Measurements from ENCODE around the gene P2RY11. TPM values are rescaled to one million over a fixed set of nuclear protein-coding genes. Genes with fewer than 3 reads are reported as not detected.

P2RY11 gene
- total RNA-seq, 1 experiment from 2014 or later, result 2.8 TPM

DNA sequence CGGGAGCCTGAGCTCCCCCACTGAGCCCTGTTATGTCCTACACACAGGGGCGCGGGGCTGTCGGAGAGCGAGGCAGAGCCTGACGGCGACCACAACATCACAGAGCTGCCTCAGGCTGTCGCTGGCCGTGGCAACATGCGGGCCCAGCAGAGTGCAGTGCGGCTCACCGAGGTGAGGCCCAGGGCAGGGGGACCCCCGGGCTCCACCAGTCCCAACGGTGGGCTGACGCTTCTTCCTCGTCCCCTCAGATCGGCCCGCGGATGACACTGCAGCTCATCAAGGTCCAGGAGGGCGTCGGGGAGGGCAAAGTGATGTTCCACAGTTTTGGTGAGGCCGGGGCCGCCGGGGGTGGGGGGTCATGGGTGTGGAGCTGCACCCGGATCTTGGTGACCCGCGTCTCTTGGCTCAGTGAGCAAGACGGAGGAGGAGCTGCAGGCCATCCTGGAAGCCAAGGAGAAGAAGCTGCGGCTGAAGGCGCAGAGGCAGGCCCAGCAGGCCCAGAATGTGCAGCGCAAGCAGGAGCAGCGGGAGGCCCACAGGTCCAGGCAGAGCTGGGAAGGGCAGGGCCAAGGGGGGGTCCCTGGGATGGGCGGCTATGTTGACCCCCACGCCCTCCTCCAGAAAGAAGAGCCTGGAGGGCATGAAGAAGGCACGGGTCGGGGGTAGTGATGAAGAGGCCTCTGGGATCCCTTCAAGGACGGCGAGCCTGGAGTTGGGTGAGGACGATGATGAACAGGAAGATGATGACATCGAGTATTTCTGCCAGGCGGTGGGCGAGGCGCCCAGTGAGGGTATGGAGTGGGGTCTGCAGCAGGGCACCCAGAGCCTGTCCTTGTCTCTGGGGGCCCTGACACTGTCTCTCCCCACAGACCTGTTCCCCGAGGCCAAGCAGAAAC lies 1.2 kb upstream of the P2RY11 start:
- DNase-seq (ENCODE audit: low read depth), result no peak
- in situ Hi-C loops (cut with HindIII; ENCODE audit: low pct_unique_long_range_greater_than_20kb, low sequenced_read_pairs), result no loop called here

DNA sequence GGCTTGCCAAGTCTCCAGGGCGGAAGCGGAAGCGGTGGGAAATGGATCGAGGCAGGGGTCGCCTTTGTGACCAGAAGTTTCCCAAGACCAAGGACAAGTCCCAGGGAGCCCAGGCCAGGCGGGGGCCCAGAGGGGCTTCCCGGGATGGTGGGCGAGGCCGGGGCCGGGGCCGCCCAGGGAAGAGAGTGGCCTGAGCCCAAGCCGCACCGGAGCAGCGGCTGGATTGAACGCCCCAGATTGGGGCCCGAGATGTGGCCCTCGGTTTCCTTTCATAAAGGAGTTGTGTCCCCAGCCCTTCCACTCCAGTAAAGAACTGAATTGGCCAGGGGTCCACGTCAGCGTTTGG lies 548 bp upstream of the P2RY11 start:
- no peak for DNase-seq (ENCODE audit: low read depth)
- in situ Hi-C loops (cut with HindIII; ENCODE audit: low pct_unique_long_range_greater_than_20kb, low sequenced_read_pairs), result no loop called here

- in situ Hi-C loops (cut with HindIII; ENCODE audit: low pct_unique_long_range_greater_than_20kb, low sequenced_read_pairs), result no loop called here
- DNase-seq (ENCODE audit: low read depth), result no peak
Measured at GRCh38 chr19:10112037-10112761, 706 bp downstream of the P2RY11 start.

DNA sequence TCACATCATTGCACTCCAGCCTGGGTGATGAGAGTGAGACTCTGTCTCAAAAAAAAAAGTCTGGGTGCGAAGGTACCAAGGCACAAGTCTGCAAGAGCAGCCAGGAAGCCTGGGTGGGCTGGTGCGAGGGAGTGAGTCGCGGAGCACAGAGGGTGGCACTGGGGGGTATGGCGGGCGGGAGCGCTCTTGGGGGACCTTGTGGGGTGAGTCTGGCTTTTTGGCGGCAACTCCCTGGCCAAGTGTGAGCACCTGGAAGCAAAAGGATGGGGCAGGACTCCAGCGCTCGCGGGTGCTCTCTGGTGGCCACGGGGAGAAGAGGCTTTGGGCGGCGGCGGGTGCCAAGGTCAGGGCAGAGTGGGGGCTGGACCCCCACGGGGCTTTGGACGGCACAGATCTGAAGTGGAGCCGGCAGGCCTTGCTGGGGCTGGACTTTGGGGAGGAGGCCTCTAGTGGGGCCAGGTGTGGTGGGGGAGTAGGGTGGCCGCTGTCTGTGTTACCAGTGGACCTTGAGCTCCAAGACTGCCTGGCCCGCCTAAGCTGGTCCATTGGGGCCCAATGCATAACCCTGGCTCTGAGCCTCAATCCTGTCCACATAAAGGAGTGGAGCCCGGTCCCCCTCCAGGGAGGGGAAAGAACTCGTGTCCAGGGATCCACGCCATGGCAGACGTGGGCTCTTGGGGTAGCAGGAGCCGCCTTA lies 1.6 kb downstream of the P2RY11 start:
- no peak for DNase-seq (ENCODE audit: low read depth)
- in situ Hi-C loops (cut with HindIII; ENCODE audit: low pct_unique_long_range_greater_than_20kb, low sequenced_read_pairs), result no loop called here

GRCh38 chr19:10113592-10113963 lies 2.1 kb downstream of the P2RY11 start:
- no peak for DNase-seq (ENCODE audit: low read depth)
- in situ Hi-C loops (cut with HindIII; ENCODE audit: low pct_unique_long_range_greater_than_20kb, low sequenced_read_pairs), result no loop called here

DNA sequence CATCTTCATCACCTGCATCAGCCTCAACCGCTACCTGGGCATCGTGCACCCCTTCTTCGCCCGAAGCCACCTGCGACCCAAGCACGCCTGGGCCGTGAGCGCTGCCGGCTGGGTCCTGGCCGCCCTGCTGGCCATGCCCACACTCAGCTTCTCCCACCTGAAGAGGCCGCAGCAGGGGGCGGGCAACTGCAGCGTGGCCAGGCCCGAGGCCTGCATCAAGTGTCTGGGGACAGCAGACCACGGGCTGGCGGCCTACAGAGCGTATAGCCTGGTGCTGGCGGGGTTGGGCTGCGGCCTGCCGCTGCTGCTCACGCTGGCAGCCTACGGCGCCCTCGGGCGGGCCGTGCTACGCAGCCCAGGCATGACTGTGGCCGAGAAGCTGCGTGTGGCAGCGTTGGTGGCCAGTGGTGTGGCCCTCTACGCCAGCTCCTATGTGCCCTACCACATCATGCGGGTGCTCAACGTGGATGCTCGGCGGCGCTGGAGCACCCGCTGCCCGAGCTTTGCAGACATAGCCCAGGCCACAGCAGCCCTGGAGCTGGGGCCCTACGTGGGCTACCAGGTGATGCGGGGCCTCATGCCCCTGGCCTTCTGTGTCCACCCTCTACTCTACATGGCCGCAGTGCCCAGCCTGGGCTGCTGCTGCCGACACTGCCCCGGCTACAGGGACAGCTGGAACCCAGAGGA lies 2.6 kb downstream of the P2RY11 start:
- DNase-seq (ENCODE audit: low read depth), result no peak
- in situ Hi-C loops (cut with HindIII; ENCODE audit: low pct_unique_long_range_greater_than_20kb, low sequenced_read_pairs), result no loop called here

DNA sequence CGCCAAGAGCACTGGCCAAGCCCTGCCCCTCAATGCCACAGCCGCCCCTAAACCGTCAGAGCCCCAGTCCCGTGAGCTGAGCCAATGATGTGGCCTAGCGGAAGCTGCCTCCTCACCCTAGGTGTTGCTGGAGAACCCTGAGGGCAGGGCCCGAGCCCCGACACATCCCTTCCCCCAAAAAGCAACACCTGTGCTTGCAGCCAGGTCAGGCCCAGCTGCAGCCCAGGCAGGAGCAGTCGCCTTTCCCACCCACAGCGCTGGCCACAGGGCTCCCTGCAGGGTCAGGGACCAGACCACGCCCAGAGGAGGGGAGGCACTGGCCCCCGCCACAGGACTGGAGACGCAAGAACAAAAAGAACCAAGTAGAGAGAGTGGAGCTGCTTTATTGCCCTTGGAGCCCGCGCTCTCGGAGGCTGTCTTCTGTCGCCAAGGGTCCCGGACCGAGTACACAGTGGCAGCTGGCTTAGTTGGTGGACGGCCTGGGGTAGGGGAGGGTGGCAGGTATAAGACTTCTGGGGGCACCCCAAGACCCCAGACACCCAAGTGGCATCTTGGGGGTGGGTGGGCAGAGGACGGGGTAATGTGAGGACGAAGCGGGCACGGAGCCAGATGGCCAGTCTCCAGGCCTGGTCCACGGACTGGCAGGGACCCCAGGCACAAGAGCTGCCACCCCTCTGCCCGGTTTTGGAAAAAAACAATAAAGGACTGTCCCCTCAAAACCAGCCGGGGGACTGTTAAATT lies 3.3 kb downstream of the P2RY11 start:
- in situ Hi-C loops (cut with HindIII; ENCODE audit: low pct_unique_long_range_greater_than_20kb, low sequenced_read_pairs), result no loop called here
- peak; percentile 2 for DNase-seq (ENCODE audit: low read depth)

DNA sequence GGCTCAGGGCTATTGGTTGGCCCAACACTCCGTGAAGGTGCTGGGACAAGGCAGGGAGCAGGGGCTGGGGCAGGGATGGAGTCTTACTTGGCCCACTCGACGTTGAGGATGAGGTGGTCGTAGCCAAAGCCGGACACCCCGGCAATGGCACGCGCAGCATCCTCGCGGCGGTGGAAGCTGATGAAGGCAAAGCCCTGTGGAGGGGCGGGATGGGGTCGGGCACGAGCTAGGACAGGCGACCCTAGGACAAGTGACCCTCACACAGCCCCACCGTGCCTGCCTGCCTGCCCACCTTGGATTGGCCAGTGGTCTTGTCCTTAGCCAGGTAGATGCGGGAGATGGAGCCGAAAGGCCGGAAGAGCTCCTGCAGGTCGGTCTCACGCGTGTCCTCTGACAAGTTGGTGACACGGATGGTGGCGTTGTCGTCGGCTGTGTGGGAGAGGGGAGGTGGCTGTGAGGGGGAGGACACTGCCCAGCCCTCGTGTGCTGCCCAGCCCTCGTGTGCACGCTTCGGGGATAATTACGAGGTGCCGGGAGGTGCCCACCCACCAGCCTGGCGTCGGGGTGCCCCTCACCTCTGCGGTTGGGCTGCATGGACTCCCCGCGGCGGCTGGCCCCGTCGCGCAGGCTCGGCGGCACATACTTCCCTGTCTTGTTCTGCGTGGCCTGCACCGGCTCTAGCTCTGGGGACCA lies 4.0 kb downstream of the P2RY11 start:
- in situ Hi-C loops (cut with HindIII; ENCODE audit: low pct_unique_long_range_greater_than_20kb, low sequenced_read_pairs), result no loop called here

GRCh38 chr19:10116085-10116865 lies 4.8 kb downstream of the P2RY11 start:
- in situ Hi-C loops (cut with HindIII; ENCODE audit: low pct_unique_long_range_greater_than_20kb, low sequenced_read_pairs), result no loop called here

More for the DNA sequence above, 4.0 kb downstream of the P2RY11 start:
- DNase-seq (ENCODE audit: low read depth), result no peak

DNA sequence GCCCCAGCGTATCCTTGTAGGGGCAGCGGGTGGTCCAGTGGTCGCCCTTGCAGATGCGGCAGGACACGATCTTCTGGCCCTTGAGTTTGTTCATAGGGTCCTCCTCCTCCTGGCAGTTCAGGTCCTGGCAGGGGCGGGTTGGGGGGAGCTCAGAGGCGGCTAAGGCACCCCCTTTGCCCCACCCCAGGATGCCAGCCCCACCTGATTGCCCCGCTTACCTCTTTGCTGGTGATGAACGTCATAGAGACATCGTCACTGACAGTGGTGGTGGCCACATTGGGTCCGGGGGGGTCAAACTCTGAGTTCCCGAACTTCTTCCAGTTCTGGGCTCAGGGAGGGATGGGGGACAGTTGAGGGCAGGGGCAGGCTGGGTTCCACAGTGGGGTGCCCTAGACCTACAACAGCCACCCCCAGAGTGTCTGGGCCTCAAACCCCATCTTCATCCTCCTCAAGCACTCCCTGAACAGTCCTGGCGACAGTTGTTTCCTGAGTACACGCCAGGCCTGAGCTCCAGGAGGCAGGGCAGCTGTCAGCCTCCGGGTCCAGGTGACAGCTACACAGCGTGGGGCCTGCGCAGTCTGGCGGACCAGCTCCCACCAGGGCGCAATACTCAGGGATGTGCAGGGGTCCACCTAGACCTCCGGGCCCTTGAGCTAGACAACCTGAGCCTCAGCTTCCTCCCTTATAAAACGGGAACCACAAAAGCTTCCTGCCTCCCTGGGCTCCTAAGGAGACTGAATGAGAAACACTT lies 5.5 kb downstream of the P2RY11 start:
- in situ Hi-C loops (cut with HindIII; ENCODE audit: low pct_unique_long_range_greater_than_20kb, low sequenced_read_pairs), result no loop called here
- no peak for DNase-seq (ENCODE audit: low read depth)

More at GRCh38 chr19:10116085-10116865, 4.8 kb downstream of the P2RY11 start:
- DNase-seq (ENCODE audit: low read depth), result no peak

GRCh38 chr19:10118960-10119359 lies 7.5 kb downstream of the P2RY11 start:
- DNase-seq (ENCODE audit: low read depth), result no peak
- in situ Hi-C loops (cut with HindIII; ENCODE audit: low pct_unique_long_range_greater_than_20kb, low sequenced_read_pairs), result no loop called here

- DNase-seq (ENCODE audit: low read depth), result no peak
- in situ Hi-C loops (cut with HindIII; ENCODE audit: low pct_unique_long_range_greater_than_20kb, low sequenced_read_pairs), result no loop called here
Measured at GRCh38 chr19:10120538-10121189, 9.2 kb downstream of the P2RY11 start.

- in situ Hi-C loops (cut with HindIII; ENCODE audit: low pct_unique_long_range_greater_than_20kb, low sequenced_read_pairs), result no loop called here
Measured at GRCh38 chr19:10122045-10122444, 10.6 kb downstream of the P2RY11 start.

GRCh38 chr19:10124429-10124828 lies 12.9 kb downstream of the P2RY11 start:
- in situ Hi-C loops (cut with HindIII; ENCODE audit: low pct_unique_long_range_greater_than_20kb, low sequenced_read_pairs), result no loop called here
- DNase-seq (ENCODE audit: low read depth), result no peak

More at GRCh38 chr19:10122045-10122444, 10.6 kb downstream of the P2RY11 start:
- DNase-seq (ENCODE audit: low read depth), result no peak

DNA sequence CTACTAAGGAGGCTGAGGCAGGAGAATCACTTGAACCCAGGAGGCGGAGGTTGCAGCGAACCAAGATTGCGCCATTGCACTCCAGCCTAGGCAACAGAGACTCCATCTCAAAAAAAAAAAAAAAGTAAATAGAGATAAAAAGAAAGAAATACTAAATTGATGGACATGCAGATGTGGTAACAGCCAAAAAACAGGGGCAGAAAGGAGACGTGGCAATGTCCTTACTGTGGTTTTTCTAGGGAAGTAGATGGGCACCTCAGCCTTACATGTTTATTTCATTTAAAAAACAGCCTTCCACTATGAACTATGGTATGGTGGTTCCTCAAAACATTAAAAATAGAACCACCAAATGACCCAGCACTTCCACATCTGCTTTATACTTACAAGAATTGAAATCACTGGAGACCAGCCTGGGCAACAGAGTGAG lies 14.7 kb downstream of the P2RY11 start:
- DNase-seq (ENCODE audit: low read depth), result no peak
- in situ Hi-C loops (cut with HindIII; ENCODE audit: low pct_unique_long_range_greater_than_20kb, low sequenced_read_pairs), result no loop called here
